GM11168 (cell line): ENCODE measurements around the gene UGDH.
"Not testable (repeated sequence)": the region's sequence is repeated elsewhere in the genome, so short reads cannot be mapped to it uniquely, and the experiment has no call there.

Experiments used
- in situ Hi-C: fragments of 300-500 bp; cut with MboI; formaldehyde crosslinking; loops from one replicate; pipeline ENCODE4 v1.12.0; 2022; ENCODE audit warnings: low sequenced_read_pairs; ENCODE audit not compliant: unreplicated experiment

The UGDH gene

DNA sequence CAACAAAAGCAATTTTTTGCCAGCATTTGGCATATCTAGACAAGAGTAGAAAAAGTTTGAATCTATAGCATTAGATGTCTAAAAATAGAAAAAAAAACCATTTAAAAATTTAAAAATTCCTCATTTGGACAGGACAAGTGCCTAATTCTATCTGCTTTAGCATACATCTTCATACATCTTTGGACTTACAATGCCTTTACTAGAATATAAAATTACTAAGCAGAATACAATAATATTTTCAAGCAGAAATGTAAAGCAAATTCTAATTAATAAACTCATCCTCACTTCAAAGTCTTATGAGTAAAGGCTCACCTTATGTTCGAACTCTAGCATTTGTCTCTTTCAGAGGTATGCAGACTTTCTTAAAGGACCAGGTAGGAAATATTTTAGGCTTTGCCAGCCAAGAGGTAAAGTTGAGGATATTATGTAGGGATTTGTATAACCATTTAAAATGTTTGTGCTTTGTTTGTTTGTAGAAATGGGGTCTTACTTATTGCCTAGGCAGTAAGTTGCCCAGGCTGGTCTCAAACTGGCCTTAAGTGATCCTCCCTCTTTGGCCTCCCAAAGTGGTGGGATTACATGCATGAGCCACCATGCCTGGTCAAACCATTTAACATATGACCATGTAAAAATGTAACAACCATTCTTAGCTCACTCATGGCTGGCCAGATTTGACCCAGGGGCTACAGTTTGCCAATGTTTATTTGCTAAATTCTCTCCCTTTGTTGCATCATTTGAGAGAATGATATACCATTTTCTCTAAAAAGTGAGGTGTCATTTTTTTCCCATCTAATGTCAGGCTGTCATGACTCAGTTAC is 29.1 kb downstream of the UGDH start:
- in situ Hi-C loops = loop anchor here (25.0 kb wide), 1 partner anchor 339 kb away; no protein-coding TSS in a partner anchor

DNA sequence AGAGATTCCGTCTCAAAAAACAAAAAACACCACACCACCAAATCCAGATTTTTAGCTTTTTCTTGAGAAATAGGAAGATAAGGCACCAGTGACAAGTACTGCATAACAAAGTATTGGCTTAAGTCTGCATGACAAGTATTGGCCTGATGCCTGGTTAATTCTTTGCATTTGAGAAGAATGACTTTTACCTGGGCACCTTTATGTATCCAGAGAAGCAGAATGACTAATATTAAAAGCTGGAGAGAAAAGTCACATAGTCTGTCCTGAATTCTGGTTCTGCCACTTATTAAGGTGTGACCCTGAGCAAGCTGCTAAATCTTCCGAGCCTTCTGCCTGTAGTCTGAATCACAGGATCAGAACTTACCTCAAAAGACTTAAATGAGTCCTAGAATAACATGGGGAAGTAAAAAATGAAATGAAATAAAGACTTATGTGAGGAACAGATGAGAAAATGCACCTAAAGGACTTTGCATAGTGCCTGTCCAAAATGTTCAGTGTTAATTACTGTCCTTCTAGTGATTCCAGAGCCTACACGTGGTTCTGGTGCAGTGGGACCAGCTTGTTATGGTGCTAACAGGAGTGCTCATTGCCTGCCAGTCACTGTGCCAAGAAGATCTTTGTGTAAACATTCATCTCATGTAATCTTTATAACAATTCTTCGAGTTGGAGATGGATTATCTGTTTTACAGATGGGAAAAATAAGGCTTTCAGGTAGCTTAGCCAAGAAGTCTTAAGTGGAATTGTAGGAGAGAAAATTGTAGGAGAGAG is 31.6 kb downstream of the UGDH start:
- in situ Hi-C loops = loop anchor here (25.0 kb wide), 1 partner anchor 342 kb away; no protein-coding TSS in a partner anchor

DNA sequence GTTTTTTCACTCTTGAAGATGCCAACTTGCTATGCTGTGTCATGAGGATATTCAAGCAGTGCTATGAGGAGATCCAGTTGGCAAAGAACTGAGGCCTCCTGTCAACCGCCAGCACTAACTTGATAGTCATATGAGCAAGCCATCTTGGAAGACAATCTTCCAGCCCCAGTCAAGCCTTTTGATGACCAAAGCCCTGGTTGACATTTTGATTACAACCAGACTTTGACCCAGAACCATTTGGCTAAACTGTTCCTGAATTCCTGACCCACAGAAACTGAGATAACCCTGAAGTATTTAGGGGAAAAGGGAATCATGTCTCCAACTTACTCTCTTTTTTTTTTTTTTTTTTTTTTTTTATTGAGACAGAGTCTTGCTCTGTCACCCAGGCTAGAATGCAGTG is 32.9 kb downstream of the UGDH start:
- in situ Hi-C loops = loop anchor here (25.0 kb wide), 1 partner anchor 343 kb away; no protein-coding TSS in a partner anchor

DNA sequence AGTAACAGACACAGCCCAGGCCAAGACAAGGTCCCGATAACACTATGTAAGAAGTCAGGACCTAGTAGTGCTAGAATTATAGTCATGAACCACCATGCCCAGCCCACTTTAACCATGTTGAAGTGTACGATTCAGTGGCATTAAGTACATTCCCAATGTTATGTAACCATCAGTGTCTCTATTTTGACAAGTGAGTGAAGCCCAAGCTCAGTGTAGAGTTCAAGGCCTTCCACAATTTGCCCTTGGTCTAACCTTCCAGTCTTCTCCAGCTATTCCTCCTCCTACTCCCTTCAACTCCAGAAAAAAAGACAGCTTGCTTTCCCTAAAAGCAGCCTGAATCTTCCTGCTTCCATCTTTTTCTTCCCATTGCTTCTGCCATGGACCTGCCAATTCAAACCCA is 36.9 kb downstream of the UGDH start:
- in situ Hi-C loops = loop anchor here (25.0 kb wide), 1 partner anchor 347 kb away; no protein-coding TSS in a partner anchor

DNA sequence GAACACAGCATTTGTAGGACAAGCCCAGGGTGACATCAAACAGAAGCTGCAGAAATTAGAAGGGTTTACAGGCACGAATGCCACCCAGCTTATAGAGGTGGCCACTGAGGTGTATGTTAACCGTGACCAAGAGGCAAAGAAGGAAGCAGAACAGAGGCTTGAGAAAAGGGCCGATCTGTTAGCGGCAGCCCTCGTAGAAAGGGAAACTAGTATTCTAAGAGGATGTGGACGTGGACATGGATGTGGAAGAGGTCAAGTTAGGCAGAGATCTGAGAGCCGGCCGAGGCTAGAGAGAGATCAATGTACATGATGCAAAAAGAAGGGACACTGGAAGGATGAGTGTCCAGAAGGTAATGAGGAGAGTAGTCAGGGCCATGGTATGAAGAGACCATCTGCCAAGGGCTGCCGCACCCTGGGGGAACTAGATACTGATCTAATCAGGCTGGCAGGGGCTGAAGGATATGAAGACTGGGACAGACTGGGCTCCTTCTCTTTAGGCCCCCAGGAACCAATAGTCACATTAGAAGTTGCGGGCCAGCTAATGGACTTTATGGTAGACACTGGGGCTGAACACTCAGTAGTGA is 40.9 kb downstream of the UGDH start:
- in situ Hi-C loops = loop anchor here (25.0 kb wide), 1 partner anchor 351 kb away; no protein-coding TSS in a partner anchor

DNA sequence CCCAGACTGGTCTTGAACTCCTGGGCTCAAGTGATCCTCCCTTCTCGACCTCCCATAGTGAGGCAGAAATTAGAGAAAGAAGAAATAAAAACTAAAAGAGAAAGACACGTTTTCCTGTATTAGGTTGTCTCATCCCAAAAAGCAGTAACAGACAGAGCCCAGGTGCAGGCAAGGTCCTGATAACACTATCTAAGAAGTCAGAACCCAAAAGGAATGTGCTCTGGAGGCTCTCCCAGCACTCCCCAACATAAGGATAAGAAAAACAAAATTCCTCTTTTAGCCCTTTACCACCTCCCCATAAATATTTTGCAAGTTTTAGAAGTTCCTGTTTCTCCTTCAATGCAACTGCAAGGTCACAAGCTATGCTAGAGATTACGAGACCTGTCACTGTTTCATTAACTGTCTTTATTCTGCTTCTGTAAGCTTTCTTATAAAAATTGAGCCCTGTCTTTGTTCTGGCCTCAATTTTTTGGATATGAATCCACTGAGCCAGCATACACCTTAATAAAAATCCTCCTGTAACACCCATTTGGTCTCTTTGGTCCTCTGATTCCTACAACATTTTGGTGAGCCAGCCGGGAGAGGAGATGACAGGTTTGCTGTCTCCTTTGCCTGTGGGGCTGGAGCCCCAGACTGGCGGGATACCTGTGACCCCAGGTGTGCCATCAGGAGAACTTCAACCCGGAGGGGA is 42.5 kb downstream of the UGDH start:
- in situ Hi-C loops = loop anchor here (25.0 kb wide), 1 partner anchor 353 kb away; no protein-coding TSS in a partner anchor

DNA sequence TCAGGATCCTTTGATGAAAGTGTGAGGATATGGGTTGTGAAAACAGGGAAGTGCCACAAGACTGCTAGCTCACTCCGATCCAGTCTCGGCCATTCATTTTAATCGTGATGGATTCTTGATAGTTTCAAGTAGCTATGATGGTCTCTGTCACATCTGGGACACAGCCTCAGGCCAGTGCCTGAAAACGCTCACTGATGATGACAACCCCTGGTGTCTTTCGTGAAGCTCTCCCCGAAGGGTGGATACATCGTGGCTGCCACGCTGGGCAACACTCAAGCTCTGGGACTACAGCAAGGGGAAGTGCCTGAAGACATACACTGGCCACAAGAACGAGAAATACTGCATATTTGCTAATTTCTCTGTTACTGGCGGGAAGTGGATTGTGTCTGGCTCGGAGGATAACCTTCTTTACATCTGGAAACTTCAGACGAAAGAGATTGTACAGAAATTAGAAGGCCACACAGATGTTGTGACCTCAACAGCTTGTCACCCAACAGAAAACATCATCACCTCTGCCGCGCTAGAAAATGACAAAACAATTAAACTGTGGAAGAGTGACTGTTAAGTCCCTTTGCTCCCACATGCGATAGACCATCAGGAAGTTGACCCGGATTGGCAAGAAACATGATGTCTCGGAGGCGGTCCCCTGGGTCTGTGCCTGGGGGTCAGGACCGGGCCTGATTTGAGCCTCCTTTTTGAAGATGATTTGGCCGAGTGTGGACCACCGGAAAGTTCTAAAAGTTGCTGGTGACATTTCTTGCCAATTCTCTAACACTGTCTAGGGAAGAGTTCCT is 46.1 kb downstream of the UGDH start:
- in situ Hi-C loops = loop anchor here (25.0 kb wide), 1 partner anchor 356 kb away; no protein-coding TSS in a partner anchor

DNA sequence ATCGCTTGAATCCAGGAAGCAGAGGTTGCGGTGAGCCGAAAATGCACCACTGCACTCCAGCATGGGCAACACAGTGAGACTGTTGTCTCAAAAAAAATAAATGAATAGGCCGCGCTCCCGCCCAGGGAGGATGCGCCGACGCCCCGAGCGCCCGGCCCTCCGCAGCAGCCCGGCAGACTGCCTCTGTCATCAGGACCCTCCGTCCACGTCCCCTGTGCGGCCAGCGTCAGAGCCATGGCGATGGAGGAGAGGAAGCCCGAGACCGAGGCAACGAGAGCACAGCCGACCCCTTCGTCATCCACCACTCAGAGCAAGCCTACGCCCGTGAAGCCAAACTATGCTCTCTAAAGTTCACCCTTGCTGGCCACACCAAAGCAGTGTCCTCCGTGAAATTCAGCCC is 47.0 kb downstream of the UGDH start:
- in situ Hi-C loops = loop anchor here (25.0 kb wide), 1 partner anchor 357 kb away; no protein-coding TSS in a partner anchor

DNA sequence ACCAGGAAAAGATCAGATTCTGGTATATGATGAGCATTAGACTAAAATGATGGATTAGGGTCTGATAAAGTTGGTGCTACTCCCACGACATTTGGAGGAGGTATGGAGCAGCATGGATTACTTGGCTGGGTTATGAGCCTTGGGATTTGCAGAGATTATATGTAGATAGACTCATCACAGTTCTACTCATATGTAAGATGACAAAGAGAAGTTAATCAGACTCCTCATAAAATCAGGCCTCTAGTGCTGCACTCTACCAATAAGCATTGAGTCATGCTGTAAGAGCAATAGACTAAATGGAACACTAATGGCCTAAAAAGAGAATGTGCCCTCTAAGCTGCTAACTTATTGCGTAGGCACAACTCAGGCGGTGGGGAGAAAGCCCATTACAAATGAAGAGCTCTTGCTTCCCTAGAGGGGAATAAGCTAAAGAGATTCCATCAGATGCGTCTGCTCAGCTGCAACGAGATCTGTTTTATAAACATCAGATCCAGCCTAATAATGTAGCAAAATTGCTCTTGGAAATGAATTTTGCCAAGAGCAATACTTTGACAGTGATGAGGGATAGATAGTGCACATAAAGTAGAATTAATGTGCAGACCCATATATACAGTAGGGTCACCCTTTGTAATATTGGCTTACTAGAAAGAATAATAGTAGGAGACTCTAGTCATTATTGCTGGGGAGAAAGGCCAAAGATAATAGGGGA is 50.9 kb downstream of the UGDH start:
- in situ Hi-C loops = loop anchor here (25.0 kb wide), 1 partner anchor 361 kb away; no protein-coding TSS in a partner anchor

DNA sequence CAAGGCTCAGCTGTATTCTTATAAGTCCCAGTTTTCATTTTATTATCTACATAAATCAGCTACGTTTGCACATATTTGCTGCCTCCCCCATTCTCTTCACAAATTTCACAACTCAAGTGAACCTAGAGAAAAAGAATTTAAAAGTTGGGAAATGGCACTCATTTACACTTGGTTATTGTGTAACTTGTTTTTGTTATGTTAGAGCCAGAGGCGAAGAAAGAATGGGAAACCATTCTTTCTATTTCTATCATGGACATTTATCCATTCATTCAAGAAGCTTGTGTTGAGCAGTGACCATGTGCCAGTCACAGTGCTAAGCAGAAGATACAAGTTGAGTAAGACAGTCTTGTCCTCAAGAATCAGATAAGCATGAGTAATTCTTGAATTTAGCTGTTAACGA is 54.8 kb downstream of the UGDH start:
- in situ Hi-C loops = loop anchor here (5.0 kb wide), 1 partner anchor 500 kb away; no protein-coding TSS in a partner anchor

DNA sequence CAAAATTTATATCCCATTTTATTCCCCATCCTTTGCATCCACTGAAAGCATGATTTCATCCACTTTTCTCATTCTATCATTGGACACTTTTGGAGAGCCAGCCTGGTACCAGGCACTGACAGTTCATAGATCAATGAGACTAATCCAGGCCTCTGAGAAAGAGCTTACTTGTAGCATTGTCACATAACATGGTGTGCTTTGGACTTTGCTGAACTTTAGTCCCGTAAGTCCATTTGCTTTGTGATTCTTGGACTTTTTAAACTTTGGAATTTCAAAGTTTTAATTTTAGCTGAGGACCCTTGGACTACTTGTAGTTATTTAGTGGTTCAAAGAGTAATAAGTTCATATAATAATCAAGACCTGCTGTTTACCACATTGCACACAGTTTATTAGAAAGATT is 56.8 kb downstream of the UGDH start:
- in situ Hi-C loops = loop anchor here (5.0 kb wide), 1 partner anchor 502 kb away; no protein-coding TSS in a partner anchor

DNA sequence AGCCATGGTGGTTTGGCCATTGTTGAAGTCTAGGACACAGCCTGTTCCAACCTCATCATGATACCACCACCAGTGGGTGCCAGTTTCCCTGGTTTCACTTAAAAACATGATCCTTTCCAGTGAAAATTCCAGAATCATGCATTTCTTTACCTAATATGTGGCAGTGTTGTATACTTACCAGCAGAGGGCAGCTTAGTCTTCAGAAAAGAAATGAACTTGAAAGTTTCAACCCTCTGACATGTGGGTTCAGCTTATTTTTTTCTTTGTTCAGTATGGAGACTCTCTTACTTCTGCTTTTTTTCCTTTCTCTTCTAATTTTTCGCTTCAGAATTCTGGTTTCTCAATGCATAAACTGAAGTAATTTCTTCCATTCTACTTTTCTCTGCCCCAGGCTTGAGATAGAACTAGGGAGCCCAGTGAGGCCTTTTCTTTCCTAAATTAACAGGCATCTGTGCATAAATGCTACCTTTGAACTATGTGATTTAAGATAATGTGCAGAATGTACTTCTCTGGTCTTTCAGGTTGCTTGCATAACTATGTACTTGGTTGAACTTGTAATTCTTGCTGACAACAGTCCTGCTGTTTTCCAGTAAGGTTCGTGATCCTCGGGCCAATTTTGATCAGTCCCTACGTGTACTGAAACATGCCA is 57.7 kb downstream of the UGDH start:
- in situ Hi-C loops = loop anchor here (5.0 kb wide), 1 partner anchor 503 kb away; no protein-coding TSS in a partner anchor

DNA sequence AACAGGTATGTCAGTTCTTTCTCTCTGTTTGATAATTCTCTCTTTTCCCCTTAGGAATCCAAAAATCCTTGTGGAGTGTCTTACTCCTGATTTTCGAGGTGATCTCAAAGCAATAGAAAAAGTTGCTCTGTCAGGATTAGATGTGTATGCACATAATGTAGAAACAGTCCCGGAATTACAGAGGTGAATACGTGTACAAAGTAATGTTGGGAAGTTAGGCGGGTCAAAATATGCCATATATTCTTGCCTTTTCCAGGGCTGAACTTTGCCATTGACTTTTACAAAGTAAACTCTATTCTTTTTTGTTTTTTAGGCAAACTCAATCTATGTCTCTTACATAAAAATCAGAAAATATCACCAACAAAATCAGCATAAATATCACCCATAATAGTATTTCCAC is 59.8 kb downstream of the UGDH start:
- in situ Hi-C loops = no loop called here

DNA sequence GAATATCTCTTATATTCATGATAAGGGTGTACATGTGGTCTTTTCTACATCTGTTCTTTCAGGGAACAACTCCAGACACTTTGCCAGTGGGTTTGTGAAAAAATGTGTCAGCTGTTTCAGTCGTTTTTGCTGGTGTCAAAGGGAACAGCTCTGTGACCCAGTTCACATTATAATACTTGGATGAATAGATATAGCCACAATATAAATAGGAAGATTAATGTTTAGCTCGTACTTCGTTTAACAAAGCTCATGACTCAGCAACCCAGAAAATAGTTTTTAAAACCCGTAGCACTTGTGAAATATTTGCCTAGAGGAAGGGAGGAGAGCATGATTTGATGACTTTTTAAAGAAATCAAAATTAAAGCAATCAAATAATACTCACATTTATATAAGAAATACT is 60.5 kb downstream of the UGDH start:
- in situ Hi-C loops = no loop called here

DNA sequence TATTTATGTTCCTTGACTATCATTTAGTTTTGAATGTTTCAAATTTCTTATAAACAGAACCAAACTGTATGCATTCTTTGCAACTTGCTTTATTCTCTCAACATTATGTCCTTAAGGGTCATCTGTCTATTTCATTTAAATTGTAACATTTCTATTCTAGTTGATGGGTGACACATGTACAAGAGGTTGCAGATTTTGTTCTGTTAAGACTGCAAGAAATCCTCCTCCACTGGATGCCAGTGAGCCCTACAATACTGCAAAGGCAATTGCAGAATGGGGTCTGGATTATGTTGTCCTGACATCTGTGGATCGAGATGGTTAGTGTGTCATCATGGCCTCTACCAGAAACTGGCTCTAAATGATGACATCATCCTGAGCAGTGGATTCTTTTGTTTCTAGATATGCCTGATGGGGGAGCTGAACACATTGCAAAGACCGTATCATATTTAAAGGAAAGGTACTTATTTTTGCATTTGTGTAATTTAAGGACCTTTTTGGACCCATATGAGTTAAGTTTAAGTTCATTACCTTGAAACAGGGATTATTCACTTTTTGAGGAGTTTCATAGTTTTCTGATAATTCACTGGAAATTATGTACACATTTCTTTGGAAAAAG is 62.2 kb downstream of the UGDH start:
- in situ Hi-C loops = no loop called here

DNA sequence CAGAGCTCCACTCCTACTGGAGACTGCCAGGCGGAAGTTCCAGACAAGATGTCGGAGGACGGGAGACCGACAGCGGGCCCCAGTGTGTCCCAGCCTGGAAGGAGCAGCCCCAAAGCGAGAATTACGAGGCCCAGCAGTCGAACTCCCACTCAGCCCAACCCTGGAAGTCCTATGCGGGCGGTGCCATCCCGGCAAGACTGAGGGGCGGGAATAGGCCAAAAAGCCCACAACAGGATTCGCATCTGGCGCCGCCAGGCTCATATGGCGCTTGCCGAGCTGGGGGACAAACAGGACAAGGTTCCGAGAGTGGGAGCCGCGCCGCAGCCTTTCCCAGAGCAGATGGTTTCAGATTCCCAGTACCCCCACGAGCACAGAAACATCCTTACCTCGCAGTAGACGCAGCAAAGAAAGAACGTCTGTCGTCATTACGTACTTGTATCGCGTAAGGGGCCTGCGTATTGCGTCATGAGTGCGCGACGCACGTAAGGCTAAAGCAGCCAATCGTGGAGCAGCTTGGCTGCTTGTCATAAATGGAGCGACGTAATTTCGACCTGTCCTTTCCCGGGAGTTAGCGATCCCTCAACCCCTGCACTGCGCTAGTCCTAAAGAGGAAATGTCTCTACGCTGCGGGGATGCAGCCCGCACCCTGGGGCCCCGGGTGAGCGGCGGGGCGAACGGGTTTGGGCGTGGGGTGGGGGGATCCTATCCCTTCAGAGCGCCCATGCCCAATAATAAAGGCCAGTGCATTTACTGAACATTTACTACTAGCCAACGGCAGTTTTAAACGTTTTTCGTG is 68.5 kb downstream of the UGDH start, which contains the start of the genes LIAS and RPL9:
Gene LIAS, plus strand, starts transcription at position 552 of the 796 bp plus-strand sequence. Its CDS starts 62 bp downstream, at position 614.
Gene RPL9, minus strand, starts transcription at position 418 of the 796 bp plus-strand sequence. CDS start 483 bp downstream, outside the sequence.
- in situ Hi-C loops = no loop called here

DNA sequence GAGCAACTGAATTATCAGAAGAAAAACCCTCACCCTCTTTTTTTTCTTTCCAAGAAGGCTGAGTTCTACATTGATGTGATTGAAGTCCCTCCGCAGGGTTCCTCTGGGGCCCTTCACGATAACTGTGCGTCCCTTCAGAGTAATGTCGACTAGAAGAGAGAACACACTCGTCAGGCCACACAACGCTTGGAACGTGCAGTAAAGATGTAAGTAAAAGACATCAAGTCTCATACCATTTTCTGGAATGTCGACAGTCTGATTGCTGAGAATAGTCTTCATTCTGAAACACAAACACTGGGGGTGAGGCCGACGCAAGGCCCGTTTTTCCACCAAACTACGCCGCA is 69.1 kb downstream of the UGDH start:
- in situ Hi-C loops = not testable (repeated sequence)
